ENCODE data around the gene COL26A1. TPM values are rescaled to one million over a fixed set of nuclear protein-coding genes. Genes with fewer than 3 reads are reported as not detected.

The COL26A1 gene
- total RNA-seq, 1 donor from 2014 or later: not detected

DNA sequence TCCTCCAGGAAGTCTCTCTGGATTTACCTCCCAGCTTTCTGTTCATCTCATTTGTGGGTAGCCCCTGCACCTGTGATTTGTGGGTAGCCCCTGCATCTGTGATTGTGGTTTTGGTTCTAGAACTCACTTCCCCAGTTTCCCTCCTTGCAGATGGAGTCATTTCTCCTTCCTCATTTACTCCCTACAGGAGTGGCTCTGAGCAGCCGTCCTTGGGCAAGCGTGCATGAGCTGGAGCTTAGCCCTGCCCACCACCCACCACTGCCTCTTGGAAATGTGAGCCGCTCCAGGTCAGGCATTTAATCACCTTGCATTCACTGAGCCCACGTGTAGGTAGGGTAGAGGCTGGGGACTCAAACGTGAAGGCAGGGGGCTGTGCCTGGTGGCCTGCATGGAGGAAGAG lies 8.2 kb downstream of the COL26A1 start:
- no peak for DNase-seq (ENCODE audit: low read depth in 2 of 2)

- no peak for DNase-seq (ENCODE audit: low read depth in 2 of 2)
Observed at GRCh38 chr7:101373812-101374614, 11.3 kb downstream of the COL26A1 start.

DNA sequence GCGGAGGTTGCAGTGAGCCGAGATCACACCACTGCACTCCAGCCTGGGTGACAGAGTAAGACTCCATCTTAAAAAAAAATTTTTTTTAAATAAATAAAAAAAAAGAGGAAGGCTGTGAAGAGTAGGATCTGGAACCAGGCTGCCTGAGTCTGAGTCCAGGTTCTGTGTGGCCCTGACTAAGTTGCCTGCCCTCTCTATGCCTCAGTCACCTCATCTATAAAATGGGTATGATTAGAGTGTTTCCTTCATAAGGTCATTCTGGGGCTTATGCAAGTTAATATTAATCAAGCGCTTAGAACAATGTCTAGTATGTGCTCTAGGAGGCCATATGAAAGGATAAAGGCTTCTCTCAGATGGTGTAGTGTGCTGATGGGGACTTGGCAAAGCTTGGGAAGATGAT lies 12.3 kb downstream of the COL26A1 start:
- no peak for DNase-seq (ENCODE audit: low read depth in 2 of 2)

GRCh38 chr7:101376601-101377000 lies 13.9 kb downstream of the COL26A1 start:
- DNase-seq (ENCODE audit: low read depth in 2 of 2): no peak

GRCh38 chr7:101377189-101377736 lies 14.6 kb downstream of the COL26A1 start:
- no peak for DNase-seq (ENCODE audit: low read depth in 2 of 2)

- DNase-seq (ENCODE audit: low read depth in 2 of 2): no peak
Observed at GRCh38 chr7:101378751-101379174, 16.1 kb downstream of the COL26A1 start.

GRCh38 chr7:101379302-101379701 lies 16.6 kb downstream of the COL26A1 start:
- no peak for DNase-seq (ENCODE audit: low read depth in 2 of 2)

- no peak for DNase-seq (ENCODE audit: low read depth in 2 of 2)
Observed at GRCh38 chr7:101381549-101382111, 19.0 kb downstream of the COL26A1 start.

- DNase-seq (ENCODE audit: low read depth in 2 of 2): no peak
Observed at GRCh38 chr7:101382937-101383336, 20.3 kb downstream of the COL26A1 start.

DNA sequence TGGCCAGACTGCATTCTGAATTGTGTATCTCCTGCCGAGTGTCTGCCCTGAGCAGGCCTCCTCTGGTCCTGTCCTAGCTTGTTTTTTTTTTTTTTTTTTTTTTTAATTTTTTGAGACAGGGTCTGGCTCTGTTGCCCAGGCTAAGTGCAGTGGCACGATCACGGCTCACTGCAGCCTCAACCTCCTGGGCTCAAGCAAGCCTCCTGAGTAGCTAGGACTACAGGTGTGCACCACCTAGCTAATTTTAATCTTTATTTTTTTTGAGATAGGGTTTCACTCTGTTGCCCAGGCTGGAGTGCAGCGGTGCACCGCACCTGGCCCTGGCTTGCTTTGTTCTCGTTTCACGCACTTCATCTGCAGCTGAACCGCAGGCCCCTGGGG lies 23.5 kb downstream of the COL26A1 start:
- no peak for DNase-seq (ENCODE audit: low read depth in 2 of 2)

DNA sequence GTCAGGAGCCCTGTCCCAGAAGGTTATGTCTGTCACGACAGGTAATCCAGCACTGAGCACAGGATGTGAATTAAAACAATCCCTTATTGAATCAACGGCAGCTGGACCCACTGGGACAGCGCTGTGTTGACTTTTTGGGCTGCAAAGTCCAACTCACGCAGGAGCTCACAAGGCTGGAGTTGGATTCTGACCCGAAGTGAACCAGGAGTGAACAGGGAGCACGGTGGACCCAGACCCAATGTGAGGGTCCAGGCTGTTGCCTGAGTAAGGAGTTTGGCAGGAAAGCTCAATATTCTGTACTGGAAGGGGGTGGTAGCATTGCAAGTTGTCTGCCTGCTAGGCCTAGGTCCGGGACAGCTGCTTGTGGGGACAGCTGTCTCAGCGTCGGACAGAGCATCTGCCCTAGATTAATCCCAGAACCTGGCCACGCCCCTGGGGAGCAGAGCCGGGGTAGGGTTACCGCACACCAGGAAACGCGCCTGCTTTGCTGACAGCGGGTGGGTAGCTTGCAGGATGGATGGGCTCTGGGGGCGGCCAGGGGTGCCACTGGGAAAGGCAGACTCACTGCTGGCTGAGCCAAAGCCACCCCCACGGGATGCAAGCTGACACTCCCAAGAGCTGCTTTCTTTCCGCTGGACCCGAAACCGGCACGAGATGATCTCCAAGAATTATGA lies 24.0 kb downstream of the COL26A1 start:
- DNase-seq (ENCODE audit: low read depth in 2 of 2): no peak

GRCh38 chr7:101390901-101391301 lies 28.2 kb downstream of the COL26A1 start:
- DNase-seq (ENCODE audit: low read depth in 2 of 2): peak in 1 of 2 donors; percentile 12

DNA sequence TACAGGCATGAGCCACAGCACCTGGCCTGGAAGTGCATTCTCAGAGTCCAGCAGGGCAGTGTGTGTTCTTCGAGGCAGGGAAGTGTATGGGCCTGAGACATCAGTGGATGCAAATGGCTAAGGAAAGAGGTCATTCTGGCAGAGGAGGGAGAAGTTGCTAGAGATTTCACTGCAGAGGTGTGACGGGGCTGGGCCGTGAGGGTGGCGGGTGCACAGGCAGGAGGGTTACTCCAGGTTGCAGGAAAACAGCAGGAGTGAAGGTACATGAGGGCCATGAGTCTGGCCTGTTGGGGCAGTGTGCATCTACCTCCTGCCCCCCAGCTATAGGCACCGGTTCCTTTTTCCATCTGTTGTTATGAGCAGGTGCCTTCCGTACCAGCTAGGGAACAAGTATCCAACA lies 29.3 kb downstream of the COL26A1 start:
- no peak for DNase-seq (ENCODE audit: low read depth in 2 of 2)

DNA sequence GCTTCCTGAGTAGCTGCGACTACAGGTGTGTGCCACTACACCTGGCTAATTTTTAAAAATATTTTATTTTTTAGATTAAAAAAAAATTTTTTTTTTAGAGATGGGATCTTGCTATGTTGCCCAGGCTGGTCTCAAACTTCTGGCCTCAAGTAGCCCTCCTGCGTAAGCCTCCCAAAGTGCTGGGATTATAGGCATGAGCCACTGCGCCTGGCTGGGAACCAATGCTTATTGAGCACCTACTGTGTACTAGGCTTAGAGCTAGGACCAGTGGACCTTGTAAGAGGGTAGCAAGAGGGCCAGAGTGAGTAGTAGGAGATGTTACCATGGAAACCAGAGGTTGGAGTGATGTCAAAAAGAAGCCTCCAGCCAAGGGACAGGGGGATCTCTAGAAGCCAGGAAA lies 31.2 kb downstream of the COL26A1 start:
- DNase-seq (ENCODE audit: low read depth in 2 of 2): no peak

GRCh38 chr7:101395376-101395775 lies 32.7 kb downstream of the COL26A1 start:
- no peak for DNase-seq (ENCODE audit: low read depth in 2 of 2)

GRCh38 chr7:101397243-101397642 lies 34.6 kb downstream of the COL26A1 start:
- DNase-seq (ENCODE audit: low read depth in 2 of 2): no peak

DNA sequence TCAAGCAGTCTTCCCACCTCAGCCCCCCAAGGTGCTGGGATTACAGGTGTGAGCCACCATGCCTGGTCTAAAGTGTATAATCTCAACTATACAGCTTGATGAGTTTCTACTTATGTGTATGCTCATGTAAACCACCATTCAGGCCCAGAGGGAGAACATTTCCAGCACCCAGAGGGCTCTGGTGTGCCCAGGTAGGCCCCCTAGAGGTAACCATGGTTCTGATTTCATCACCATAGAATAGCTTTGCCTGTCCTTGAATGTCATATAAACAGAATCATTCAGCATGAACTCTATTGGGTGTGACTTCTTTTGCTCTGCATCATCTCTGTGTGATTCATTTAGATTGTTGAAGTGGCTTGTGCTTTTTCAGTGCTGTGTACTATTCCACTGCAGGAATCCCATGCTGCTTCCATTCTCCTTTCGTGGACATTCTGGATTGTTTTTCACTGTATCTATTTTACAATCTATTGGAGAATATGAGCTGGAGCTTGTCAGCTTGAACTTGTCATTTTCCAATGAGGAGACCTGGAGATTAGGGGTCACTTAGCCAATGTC lies 35.2 kb downstream of the COL26A1 start:
- DNase-seq (ENCODE audit: low read depth in 2 of 2): no peak

GRCh38 chr7:101398396-101399289 lies 36.0 kb downstream of the COL26A1 start:
- DNase-seq (ENCODE audit: low read depth in 2 of 2): no peak

DNA sequence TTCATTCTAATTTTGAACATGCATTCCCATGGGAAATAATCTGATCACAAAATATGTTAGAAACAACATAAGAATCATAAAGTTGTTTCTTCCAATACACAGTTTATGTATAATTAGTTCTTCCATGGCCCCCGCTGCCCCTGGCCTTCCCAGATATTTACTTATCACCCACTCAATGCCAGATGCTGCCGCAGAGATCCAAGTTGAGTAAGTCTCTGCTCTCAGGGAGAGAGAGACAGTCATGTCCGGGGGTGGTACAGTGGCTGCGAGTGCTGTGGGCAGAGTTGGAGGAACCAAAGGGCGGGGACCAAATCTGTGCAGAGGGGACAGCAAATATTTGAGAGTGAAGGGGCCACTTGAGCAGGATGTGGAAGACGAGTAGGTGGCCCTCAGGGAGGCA lies 37.1 kb downstream of the COL26A1 start:
- no peak for DNase-seq (ENCODE audit: low read depth in 2 of 2)

DNA sequence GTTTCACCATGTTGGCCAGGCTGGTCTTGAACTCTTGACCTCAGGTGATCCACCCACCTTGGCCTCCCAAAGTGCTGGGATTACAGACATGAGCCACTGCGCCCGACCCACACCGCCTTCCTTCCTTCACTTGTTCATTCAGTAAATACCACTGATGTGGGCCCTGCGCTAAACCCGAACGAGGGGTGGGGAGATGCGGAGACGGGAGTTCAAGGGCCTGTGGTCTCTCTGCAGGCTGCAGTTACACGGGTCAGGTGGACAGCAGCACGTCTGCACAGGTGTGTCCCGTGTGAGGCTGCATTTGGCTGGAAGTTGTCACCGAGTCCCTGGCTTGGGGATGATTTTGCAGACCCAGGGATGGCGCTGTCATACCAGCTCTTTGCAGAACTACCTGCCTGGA lies 38.1 kb downstream of the COL26A1 start:
- no peak for DNase-seq (ENCODE audit: low read depth in 2 of 2)
